Skeletal muscle tissue (tissue), 4 donors: Measurements from ENCODE around the gene IRF7. TPM values are rescaled to one million over a fixed set of nuclear protein-coding genes. Genes with fewer than 3 reads are reported as not detected.

Experiments
- H3K27ac ChIP-seq: one replicate; pipeline ENCODE4 v1.7.0; 2013; ENCODE audit warnings: mild to moderate bottlenecking, low read depth, low read length, inconsistent platforms
- H3K27me3 ChIP-seq, 3 donors: one replicate each; pipeline ENCODE4 v1.7.0; 2013; ENCODE audit warnings: low read length in 3 of 3; ENCODE audit not compliant: control insufficient read depth in 3 of 3, insufficient read depth in 3 of 3
- H3K36me3 ChIP-seq, 3 donors: one replicate each; pipeline ENCODE4 v1.7.0; 2013; ENCODE audit warnings: low read length in 3 of 3; ENCODE audit not compliant: control insufficient read depth in 3 of 3, insufficient read depth in 3 of 3
- H3K4me1 ChIP-seq, 3 donors: one replicate each; pipeline ENCODE4 v1.7.0; 2013; ENCODE audit warnings: low read length in 3 of 3, mild to moderate bottlenecking in 3 of 3; ENCODE audit not compliant: control insufficient read depth in 3 of 3, insufficient read depth in 3 of 3
- H3K4me3 ChIP-seq, 3 donors: one replicate each; pipeline ENCODE4 v1.7.0; 2013; ENCODE audit warnings: low read length in 3 of 3
- H3K9ac ChIP-seq, 3 donors: one replicate each; pipeline ENCODE4 v1.7.0; 2013; ENCODE audit warnings: low read length in 3 of 3, mild to moderate bottlenecking in 3 of 3, moderate library complexity in 2 of 3, low read depth in 1 of 3
- H3K9me3 ChIP-seq, 3 donors: one replicate each; pipeline ENCODE4 v1.7.0; 2013; ENCODE audit warnings: low read length in 3 of 3; ENCODE audit not compliant: control insufficient read depth in 3 of 3
- total RNA-seq: library from RNA; depleted of rRNA; stranded (reverse); fragments of >200 nt; gene quantifications from one replicate; pipeline ENCODE4 v1.2.3, GENCODE V29; 2014
- donor health status: Osteomylitis.

Gene IRF7
- total RNA-seq, 1 donor from 2014 or later = 6.8 TPM

- Histone ChIP-seq H3K4me3 (no peak overlapping the region), H3K27me3 (no peaks in the 10 kb centered on the region)
Measured at GRCh38 chr11:597166-597725, 18.5 kb downstream of the IRF7 start.

GRCh38 chr11:596374-596773 is 19.4 kb downstream of the IRF7 start:
- H3K9me3 ChIP-seq = no peaks in the 10 kb centered on the region
- H3K36me3 ChIP-seq = peaks cover 57 to 67% (median 64%) of the 10 kb centered on the region in 3 donors

More at GRCh38 chr11:597166-597725, 18.5 kb downstream of the IRF7 start:
- Histone ChIP-seq H3K9ac (no peak overlapping the region), H3K36me3 (peaks cover 64 to 72% (median 67%) of the 10 kb centered on the region in 3 donors), H3K9me3 (no peaks in the 10 kb centered on the region), H3K4me1 (no peaks in the 10 kb centered on the region), H3K27ac (no peak overlapping the region)

DNA sequence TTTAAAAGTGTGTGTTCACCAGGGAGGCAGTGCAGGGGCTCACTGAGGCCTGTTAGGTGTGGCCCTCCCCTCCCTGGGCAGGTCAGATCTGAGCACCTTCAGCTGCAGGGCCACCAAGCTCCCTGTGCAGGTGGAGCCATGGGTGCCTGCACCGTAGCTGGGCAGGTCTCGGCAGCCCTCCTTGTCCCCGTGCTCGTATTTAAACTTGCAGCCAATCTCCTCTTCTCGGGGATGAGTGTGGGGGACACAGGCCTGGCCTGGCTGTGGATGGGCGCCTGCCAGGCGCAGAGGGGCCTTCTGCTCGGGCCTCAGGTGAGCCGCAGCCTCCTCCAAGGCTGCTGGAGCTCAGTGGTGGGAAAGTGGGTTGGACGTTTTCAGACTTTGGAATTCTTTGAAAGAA is 20.4 kb downstream of the IRF7 start:
- Histone ChIP-seq H3K9ac (no peak overlapping the region), H3K4me1 (no peaks in the 10 kb centered on the region), H3K9me3 (no peaks in the 10 kb centered on the region), H3K4me3 (no peak overlapping the region), H3K27ac (no peak overlapping the region), H3K36me3 (peaks cover 59 to 70% (median 67%) of the 10 kb centered on the region in 3 donors), H3K27me3 (no peaks in the 10 kb centered on the region)

More at GRCh38 chr11:596374-596773, 19.4 kb downstream of the IRF7 start:
- no peaks in the 10 kb centered on the region for H3K4me1 ChIP-seq
- H3K9ac ChIP-seq = no peak overlapping the region
- H3K27ac ChIP-seq = no peak overlapping the region
- H3K27me3 ChIP-seq = no peaks in the 10 kb centered on the region
- no peak overlapping the region for H3K4me3 ChIP-seq

DNA sequence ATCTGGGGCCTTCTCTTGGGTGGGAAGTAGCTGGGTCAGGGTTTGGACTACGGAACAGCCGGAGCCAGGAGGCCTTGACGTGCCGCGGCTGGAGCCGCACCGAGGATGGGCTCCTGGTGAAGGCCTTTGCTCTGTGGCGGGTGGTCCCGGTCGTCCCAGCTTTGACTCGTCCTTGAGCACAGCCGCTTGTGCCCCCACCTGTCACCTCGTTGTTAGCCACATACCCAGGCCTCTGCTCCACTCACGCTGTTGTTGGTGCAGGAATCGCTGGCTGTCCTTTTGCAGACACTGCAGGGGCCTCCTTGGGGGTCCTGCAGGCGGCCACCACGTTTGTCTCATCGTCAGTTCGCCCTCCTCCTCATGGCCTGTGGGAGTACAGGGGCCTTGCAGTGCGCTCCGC is 22.4 kb downstream of the IRF7 start:
- H3K36me3 ChIP-seq = peaks cover 63 to 71% (median 69%) of the 10 kb centered on the region in 3 donors
- H3K4me1 ChIP-seq = no peaks in the 10 kb centered on the region
- H3K9ac ChIP-seq = no peak overlapping the region
- no peak overlapping the region for H3K27ac ChIP-seq
- H3K27me3 ChIP-seq = no peaks in the 10 kb centered on the region
- no peaks in the 10 kb centered on the region for H3K9me3 ChIP-seq
- H3K4me3 ChIP-seq = no peak overlapping the region

- H3K27me3 ChIP-seq = no peaks in the 10 kb centered on the region
- no peak overlapping the region for H3K9ac ChIP-seq
- H3K36me3 ChIP-seq = peaks cover 61 to 69% (median 67%) of the 10 kb centered on the region in 3 donors
- H3K27ac ChIP-seq = no peak overlapping the region
- H3K4me3 ChIP-seq = no peak overlapping the region
- H3K9me3 ChIP-seq = no peaks in the 10 kb centered on the region
- H3K4me1 ChIP-seq = no peaks in the 10 kb centered on the region
Measured at GRCh38 chr11:592918-593317, 22.8 kb downstream of the IRF7 start.

DNA sequence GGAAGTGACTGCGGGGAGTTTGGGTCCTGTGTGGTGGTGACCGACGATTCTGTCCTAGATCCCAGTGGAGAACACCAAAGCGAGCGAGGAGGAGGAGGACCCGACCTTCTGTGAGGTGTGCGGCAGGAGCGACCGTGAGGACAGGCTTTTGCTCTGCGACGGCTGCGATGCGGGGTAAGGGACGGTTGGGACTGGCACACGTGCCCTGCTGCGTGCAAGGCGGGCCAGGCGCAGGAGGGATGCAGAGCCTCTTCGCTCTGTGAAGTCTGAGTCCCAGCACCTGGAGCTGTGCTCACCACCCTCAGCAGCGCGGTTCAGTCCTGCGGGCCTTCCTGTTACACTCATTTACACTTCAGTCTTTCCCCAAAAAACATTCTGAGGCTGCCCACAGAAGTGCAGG is 23.2 kb downstream of the IRF7 start:
- Histone ChIP-seq H3K4me3 (no peak overlapping the region), H3K9ac (no peak overlapping the region), H3K36me3 (peaks cover 61 to 68% (median 67%) of the 10 kb centered on the region in 3 donors), H3K27ac (no peak overlapping the region), H3K4me1 (no peaks in the 10 kb centered on the region), H3K9me3 (no peaks in the 10 kb centered on the region), H3K27me3 (no peaks in the 10 kb centered on the region)

DNA sequence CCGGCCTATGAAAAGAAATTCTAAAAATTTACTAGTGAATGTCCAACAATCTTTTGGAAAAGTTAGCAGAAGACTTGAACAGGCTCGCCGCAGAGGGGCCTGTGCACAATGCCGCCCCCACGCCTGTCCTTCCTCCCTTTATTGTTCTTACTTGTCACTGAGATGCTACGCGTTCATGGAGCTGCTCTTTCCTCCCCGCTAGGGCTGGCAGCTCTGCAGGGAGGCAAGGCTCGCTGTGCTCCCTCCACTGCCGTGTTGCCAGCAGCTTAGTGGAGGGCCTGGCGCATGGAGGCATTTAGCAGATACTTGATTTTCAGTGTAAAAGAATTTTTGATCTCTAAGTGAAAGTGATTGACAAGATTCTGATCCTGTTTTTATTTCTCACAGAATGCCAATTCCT is 24.8 kb downstream of the IRF7 start:
- Histone ChIP-seq H3K27me3 (no peaks in the 10 kb centered on the region), H3K36me3 (peaks cover 66 to 75% (median 67%) of the 10 kb centered on the region in 3 donors), H3K9ac (no peak overlapping the region), H3K4me1 (no peaks in the 10 kb centered on the region), H3K27ac (no peak overlapping the region), H3K9me3 (no peaks in the 10 kb centered on the region), H3K4me3 (no peak overlapping the region)

DNA sequence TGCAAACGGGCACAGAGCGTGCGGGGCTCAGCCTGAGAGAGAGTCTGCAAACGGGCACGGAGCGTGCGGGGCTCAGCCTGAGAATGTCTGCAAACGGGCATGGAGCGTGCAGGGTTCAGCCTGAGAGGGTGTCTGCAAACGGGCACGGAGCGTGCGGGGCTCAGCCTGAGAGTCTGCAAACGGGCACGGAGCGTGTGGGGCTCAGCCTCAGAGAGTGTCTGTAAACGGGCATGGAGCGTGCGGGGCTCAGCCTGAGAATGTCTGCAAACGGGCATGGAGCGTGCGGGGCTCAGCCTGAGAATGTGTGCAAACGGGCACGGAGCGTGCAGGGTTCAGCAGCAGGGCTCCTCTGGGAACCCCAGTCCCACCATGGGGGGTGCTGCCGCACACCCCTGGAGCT is 26.0 kb downstream of the IRF7 start:
- Histone ChIP-seq H3K4me3 (no peak overlapping the region), H3K9ac (no peak overlapping the region), H3K9me3 (no peaks in the 10 kb centered on the region), H3K36me3 (peaks cover 57 to 69% (median 62%) of the 10 kb centered on the region in 3 donors), H3K4me1 (no peaks in the 10 kb centered on the region), H3K27ac (no peak overlapping the region), H3K27me3 (no peaks in the 10 kb centered on the region)

GRCh38 chr11:587978-588380 is 27.8 kb downstream of the IRF7 start:
- peaks cover 53 to 62% (median 59%) of the 10 kb centered on the region in 3 donors for H3K36me3 ChIP-seq
- no peaks in the 10 kb centered on the region for H3K27me3 ChIP-seq
- H3K9ac ChIP-seq = no peak overlapping the region
- H3K4me3 ChIP-seq = no peak overlapping the region
- H3K27ac ChIP-seq = no peak overlapping the region
- H3K9me3 ChIP-seq = no peaks in the 10 kb centered on the region
- H3K4me1 ChIP-seq = no peaks in the 10 kb centered on the region

- no peak overlapping the region for H3K4me3 ChIP-seq
- peaks cover 49 to 58% (median 54%) of the 10 kb centered on the region in 3 donors for H3K36me3 ChIP-seq
- H3K9me3 ChIP-seq = no peaks in the 10 kb centered on the region
- no peak overlapping the region for H3K27ac ChIP-seq
- H3K9ac ChIP-seq = no peak overlapping the region
- no peaks in the 10 kb centered on the region for H3K27me3 ChIP-seq
- no peaks in the 10 kb centered on the region for H3K4me1 ChIP-seq
Measured at GRCh38 chr11:587546-587945, 28.2 kb downstream of the IRF7 start.
